ENCODE results near the gene JMY. TPM values are rescaled to one million over a fixed set of nuclear protein-coding genes. Genes with fewer than 3 reads are reported as not detected.

The JMY gene
- total RNA-seq, 1 donor from 2014 or later = 7.0 TPM

DNA sequence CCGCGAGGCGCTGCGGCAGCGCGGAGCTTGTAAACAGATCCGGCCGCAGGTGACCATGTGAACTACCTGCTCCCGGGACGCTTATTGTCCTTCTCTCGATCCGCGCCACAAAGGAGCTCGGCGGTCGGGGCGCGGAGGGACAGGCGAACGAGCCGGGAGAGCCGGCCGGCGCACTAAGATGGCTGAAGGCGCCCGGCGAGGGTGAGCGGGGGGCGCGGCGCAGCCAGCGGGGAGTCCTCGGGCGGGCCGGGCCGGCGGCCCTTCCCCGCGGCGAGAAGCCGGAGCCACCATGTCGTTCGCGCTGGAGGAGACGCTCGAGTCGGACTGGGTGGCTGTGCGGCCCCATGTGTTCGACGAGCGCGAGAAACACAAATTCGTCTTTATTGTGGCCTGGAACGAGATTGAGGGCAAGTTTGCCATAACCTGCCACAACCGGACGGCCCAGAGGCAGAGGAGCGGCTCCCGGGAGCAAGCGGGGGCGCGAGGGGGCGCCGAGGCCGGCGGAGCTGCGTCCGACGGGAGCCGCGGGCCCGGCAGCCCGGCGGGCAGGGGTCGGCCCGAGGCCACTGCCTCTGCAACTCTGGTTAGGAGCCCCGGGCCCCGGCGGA lies 535 bp downstream of the JMY start:
- Histone ChIP-seq H3K9me3 (ENCODE audit: insufficient read depth, low read depth, low read length) (no peaks in the 10 kb centered on the region), H3K27me3 (ENCODE audit: insufficient read depth, low read length) (no peaks in the 10 kb centered on the region), H3K27ac (ENCODE audit: low read depth, low read length) (peak overlapping the region; percentile 69), H3K4me1 (ENCODE audit: insufficient read depth, low read length) (peaks cover 15% of the 10 kb centered on the region), H3K4me3 (ENCODE audit: insufficient read depth, low read depth, low read length) (peak overlapping the region; percentile 83), H3K79me2 (ENCODE audit: insufficient read depth, low read length) (peaks cover 18% of the 10 kb centered on the region), H3K36me3 (ENCODE audit: insufficient read depth, low read length) (no peaks in the 10 kb centered on the region), H3K9ac (ENCODE audit: low read length) (peak overlapping the region; percentile 82), H3K4me2 (ENCODE audit: low read length) (peak overlapping the region; percentile 92), H2AFZ (ENCODE audit: low read depth, low read length) (peak overlapping the region; percentile 95), H4K20me1 (ENCODE audit: insufficient read depth, low read length) (peaks cover 27% of the 10 kb centered on the region)
- H3K4me3 Mint-ChIP-seq (ENCODE audit: unreplicated experiment) = peak overlapping the region; percentile 83
- DNase-seq (ENCODE audit: low read depth) (peak; percentile 23), FAIRE-seq (no peak)
- peaks cover 5% of the 10 kb centered on the region for H3K4me1 Mint-ChIP-seq (ENCODE audit: low read depth, unreplicated experiment)
- no peak overlapping the region for H3K27ac Mint-ChIP-seq (ENCODE audit: unreplicated experiment)
- H3K27me3 Mint-ChIP-seq (ENCODE audit: low read depth, unreplicated experiment) = no peaks in the 10 kb centered on the region
- TF ChIP-seq, protein P1, sequence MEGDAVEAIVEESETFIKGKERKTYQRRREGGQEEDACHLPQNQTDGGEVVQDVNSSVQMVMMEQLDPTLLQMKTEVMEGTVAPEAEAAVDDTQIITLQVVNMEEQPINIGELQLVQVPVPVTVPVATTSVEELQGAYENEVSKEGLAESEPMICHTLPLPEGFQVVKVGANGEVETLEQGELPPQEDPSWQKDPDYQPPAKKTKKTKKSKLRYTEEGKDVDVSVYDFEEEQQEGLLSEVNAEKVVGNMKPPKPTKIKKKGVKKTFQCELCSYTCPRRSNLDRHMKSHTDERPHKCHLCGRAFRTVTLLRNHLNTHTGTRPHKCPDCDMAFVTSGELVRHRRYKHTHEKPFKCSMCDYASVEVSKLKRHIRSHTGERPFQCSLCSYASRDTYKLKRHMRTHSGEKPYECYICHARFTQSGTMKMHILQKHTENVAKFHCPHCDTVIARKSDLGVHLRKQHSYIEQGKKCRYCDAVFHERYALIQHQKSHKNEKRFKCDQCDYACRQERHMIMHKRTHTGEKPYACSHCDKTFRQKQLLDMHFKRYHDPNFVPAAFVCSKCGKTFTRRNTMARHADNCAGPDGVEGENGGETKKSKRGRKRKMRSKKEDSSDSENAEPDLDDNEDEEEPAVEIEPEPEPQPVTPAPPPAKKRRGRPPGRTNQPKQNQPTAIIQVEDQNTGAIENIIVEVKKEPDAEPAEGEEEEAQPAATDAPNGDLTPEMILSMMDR (IDR thresholded peaks at IDR 0.05; ENCODE audit: insufficient read depth, low read depth, low read length) = no peak
- TF ChIP-seq EZH2 (IDR thresholded peaks at IDR 0.05; ENCODE audit: insufficient read depth, low read length) = no peak
- no peaks in the 10 kb centered on the region for H3K36me3 Mint-ChIP-seq (ENCODE audit: low read depth, unreplicated experiment)
- H3K9me3 Mint-ChIP-seq (ENCODE audit: unreplicated experiment) = no peaks in the 10 kb centered on the region

- Mint-ChIP-seq H3K27ac (ENCODE audit: unreplicated experiment) (peak overlapping the region; percentile 80), H3K27me3 (ENCODE audit: low read depth, unreplicated experiment) (no peaks in the 10 kb centered on the region), H3K4me1 (ENCODE audit: low read depth, unreplicated experiment) (peaks cover 5% of the 10 kb centered on the region), H3K9me3 (ENCODE audit: unreplicated experiment) (no peaks in the 10 kb centered on the region), H3K36me3 (ENCODE audit: low read depth, unreplicated experiment) (no peaks in the 10 kb centered on the region), H3K4me3 (ENCODE audit: unreplicated experiment) (peak overlapping the region; percentile 91)
- Histone ChIP-seq H3K4me3 (ENCODE audit: insufficient read depth, low read depth, low read length) (peak overlapping the region; percentile 83), H3K4me1 (ENCODE audit: insufficient read depth, low read length) (peaks cover 15% of the 10 kb centered on the region), H2AFZ (ENCODE audit: low read depth, low read length) (peak overlapping the region; percentile 95), H3K9me3 (ENCODE audit: insufficient read depth, low read depth, low read length) (no peaks in the 10 kb centered on the region), H3K9ac (ENCODE audit: low read length) (peak overlapping the region; percentile 82), H3K36me3 (ENCODE audit: insufficient read depth, low read length) (no peaks in the 10 kb centered on the region), H3K4me2 (ENCODE audit: low read length) (peak overlapping the region; percentile 92), H3K27ac (ENCODE audit: low read depth, low read length) (peak overlapping the region; percentile 69), H3K27me3 (ENCODE audit: insufficient read depth, low read length) (no peaks in the 10 kb centered on the region), H3K79me2 (ENCODE audit: insufficient read depth, low read length) (peaks cover 23% of the 10 kb centered on the region), H4K20me1 (ENCODE audit: insufficient read depth, low read length) (peaks cover 34% of the 10 kb centered on the region)
- DNase-seq (ENCODE audit: low read depth) (peak; percentile 49), FAIRE-seq (no peak)
- no peak for TF ChIP-seq EZH2 (IDR thresholded peaks at IDR 0.05; ENCODE audit: insufficient read depth, low read length)
- TF ChIP-seq, protein P1 (IDR thresholded peaks at IDR 0.05; ENCODE audit: insufficient read depth, low read depth, low read length) = no peak
Measured at GRCh38 chr5:79236970-79237739, 1.2 kb downstream of the JMY start.

Data from astrocyte (in vitro differentiated cells and primary cell).